PC-9 (cell line): ENCODE measurements around the gene MACROD2. TPM values are rescaled to one million over a fixed set of nuclear protein-coding genes. Genes with fewer than 3 reads are reported as not detected.

Experiments used
- BruUV-seq: library from RNA; stranded (reverse); fragments of 400-500 nt; replicated peaks from 2 replicates; lab custom pipeline; 2021; lab: Mats Ljungman, UMichigan
- CTCF ChIA-PET: fragments of 300-600 bp; sonication (Branson Sonifier 250); formaldehyde crosslinking; loops from one replicate; lab custom pipeline; 2022; ENCODE audit warnings: antibody characterized with exemption; lab: Charles Lee
- POLR2A ChIA-PET: fragments of 300-600 bp; sonication (Branson Sonifier 250); formaldehyde crosslinking; loops from one replicate; lab custom pipeline; 2022; ENCODE audit warnings: antibody characterized with exemption; ENCODE audit not compliant: unreplicated experiment; lab: Charles Lee
- DNase-seq, 2 experiments: peaks; one replicate each; pipeline versions ENCODE4 v3.0.0 to v3.0.0-alpha.2; 2015 to 2022; ENCODE audit warnings: mixed read lengths in 1 of 2
- H2AFZ ChIP-seq: fragments of 200-600 bp; sonication (generic); 2 replicates; pipeline ENCODE4 v1.8.1; 2017; ENCODE audit warnings: antibody characterized with exemption
- H3F3A ChIP-seq: fragments of 200-600 bp; sonication (generic); 2 replicates; pipeline ENCODE4 v1.8.1; 2017; ENCODE audit warnings: antibody characterized with exemption, mild to moderate bottlenecking, low read depth; ENCODE audit not compliant: insufficient read depth
- H3K27ac ChIP-seq: fragments of 200-600 bp; sonication (generic); 2 replicates; pipeline ENCODE4 v1.6.1; 2016; ENCODE audit warnings: mixed run types
- H3K27me3 ChIP-seq: fragments of 200-600 bp; sonication (generic); 2 replicates; pipeline ENCODE4 v1.6.1; 2016; ENCODE audit warnings: low read depth, mixed run types; ENCODE audit not compliant: insufficient read depth
- H3K36me3 ChIP-seq: fragments of 200-600 bp; sonication (generic); 2 replicates; pipeline ENCODE4 v1.6.1; 2016; ENCODE audit warnings: low read depth, mixed run types
- H3K4me1 ChIP-seq: fragments of 200-600 bp; sonication (generic); replicated peaks from 2 replicates; pipeline ENCODE4 v1.6.1; 2016; ENCODE audit warnings: mixed run types; ENCODE audit not compliant: insufficient read depth
- H3K4me2 ChIP-seq: fragments of 200-600 bp; sonication (generic); 2 replicates; pipeline ENCODE4 v1.6.1; 2017; ENCODE audit warnings: mixed run types
- H3K4me3 ChIP-seq: fragments of 200-600 bp; sonication (generic); 2 replicates; pipeline ENCODE4 v1.6.1; 2016; ENCODE audit warnings: mixed run types
- H3K79me2 ChIP-seq: fragments of 200-600 bp; sonication (generic); 2 replicates; pipeline ENCODE4 v1.6.1; 2017; ENCODE audit warnings: low read depth, mixed run types
- H3K9me2 ChIP-seq: fragments of 200-600 bp; sonication (generic); 2 replicates; pipeline ENCODE4 v1.8.1; 2017; ENCODE audit warnings: mild to moderate bottlenecking; ENCODE audit not compliant: insufficient read depth
- H3K9me3 ChIP-seq: fragments of 200-600 bp; sonication (generic); 2 replicates; pipeline ENCODE4 v1.8.1; 2016; ENCODE audit warnings: low read depth; ENCODE audit not compliant: insufficient read depth
- H4K20me1 ChIP-seq: fragments of 200-600 bp; sonication (generic); 2 replicates; pipeline ENCODE4 v1.8.1; 2017; ENCODE audit not compliant: insufficient read depth
- CTCF ChIP-seq: fragments of 200-600 bp; sonication (generic); conservative IDR thresholded peaks from 2 replicates; pipeline ENCODE4 v1.6.1; 2017; ENCODE audit warnings: mixed run types, antibody characterized with exemption, mild to moderate bottlenecking, moderate library complexity
- EZH2 ChIP-seq: fragments of 200-600 bp; sonication (generic); IDR thresholded peaks from 2 replicates; pipeline ENCODE4 v1.8.0; 2017; ENCODE audit warnings: antibody characterized with exemption, low read depth
- intact Hi-C: fragments of 100-400 bp; cut with micrococcal nuclease; formaldehyde crosslinking; loops from one replicate; pipeline ENCODE4 v1.10.0; 2022; ENCODE audit not compliant: unreplicated experiment
- total RNA-seq: library from RNA; stranded (reverse); gene quantifications from 2 replicates; pipeline ENCODE4 v1.2.3, GENCODE V29; 2021

Gene MACROD2
- total RNA-seq, 1 experiment from 2014 or later, result 11.4 TPM

- H3K9me3 ChIP-seq, result no peaks in the 10 kb centered on the region
- ChIA-PET CTCF (no interaction called here), POLR2A (no interaction called here)
- no peaks in the 10 kb centered on the region for H3K79me2 ChIP-seq
- no peak for TF ChIP-seq CTCF
- TF ChIP-seq EZH2, result no peak
- intact Hi-C loops, result no loop called here
- no peak overlapping the region for H3K4me2 ChIP-seq
- H4K20me1 ChIP-seq, result no peaks in the 10 kb centered on the region
- DNase-seq, result no peak
- H3K36me3 ChIP-seq, result no peaks in the 10 kb centered on the region
- H3F3A ChIP-seq, result no peaks in the 10 kb centered on the region
- H3K9me2 ChIP-seq, result no peaks in the 10 kb centered on the region
- no peak overlapping the region for H3K27ac ChIP-seq
- H3K4me3 ChIP-seq, result no peak overlapping the region
- H3K4me1 ChIP-seq, result no peaks in the 10 kb centered on the region
- no peak overlapping the region for H2AFZ ChIP-seq
- BruUV-seq, result no TSS peak
- no peaks in the 10 kb centered on the region for H3K27me3 ChIP-seq
Measured at GRCh38 chr20:15143478-15143877, 1148.2 kb downstream of the MACROD2 start.

GRCh38 chr20:15144916-15145315 lies 1149.6 kb downstream of the MACROD2 start:
- H3K4me3 ChIP-seq, result no peak overlapping the region
- no peaks in the 10 kb centered on the region for H3K4me1 ChIP-seq
- H2AFZ ChIP-seq, result no peak overlapping the region
- no peaks in the 10 kb centered on the region for H3K9me3 ChIP-seq
- no TSS peak for BruUV-seq
- intact Hi-C loops, result no loop called here
- H3K36me3 ChIP-seq, result no peaks in the 10 kb centered on the region
- H3F3A ChIP-seq, result no peaks in the 10 kb centered on the region
- no peak overlapping the region for H3K27ac ChIP-seq
- H4K20me1 ChIP-seq, result no peaks in the 10 kb centered on the region
- ChIA-PET CTCF (no interaction called here), POLR2A (no interaction called here)
- no peak for DNase-seq
- H3K27me3 ChIP-seq, result no peaks in the 10 kb centered on the region
- no peak for TF ChIP-seq CTCF
- TF ChIP-seq EZH2, result no peak
- no peaks in the 10 kb centered on the region for H3K9me2 ChIP-seq
- no peaks in the 10 kb centered on the region for H3K79me2 ChIP-seq
- no peak overlapping the region for H3K4me2 ChIP-seq

- no peak overlapping the region for H3K4me2 ChIP-seq
- ChIA-PET CTCF (no interaction called here), POLR2A (no interaction called here)
- no peak overlapping the region for H3K4me3 ChIP-seq
- intact Hi-C loops, result no loop called here
- no peaks in the 10 kb centered on the region for H3K9me3 ChIP-seq
- H3K27me3 ChIP-seq, result no peaks in the 10 kb centered on the region
- no peaks in the 10 kb centered on the region for H3K36me3 ChIP-seq
- no peak overlapping the region for H2AFZ ChIP-seq
- H3K9me2 ChIP-seq, result no peaks in the 10 kb centered on the region
- no TSS peak for BruUV-seq
- TF ChIP-seq EZH2 (no peak), CTCF (no peak)
- H4K20me1 ChIP-seq, result no peaks in the 10 kb centered on the region
- H3K27ac ChIP-seq, result no peak overlapping the region
- no peak for DNase-seq
- H3F3A ChIP-seq, result no peaks in the 10 kb centered on the region
- no peaks in the 10 kb centered on the region for H3K4me1 ChIP-seq
- H3K79me2 ChIP-seq, result no peaks in the 10 kb centered on the region
Measured at GRCh38 chr20:15146948-15147347, 1151.6 kb downstream of the MACROD2 start.
